Endothelial cell of umbilical vein (primary cell): ENCODE data around the gene PIK3R6. TPM values are rescaled to one million over a fixed set of nuclear protein-coding genes. Genes with fewer than 3 reads are reported as not detected.

Experiments used
- BruUV-seq: library from RNA; stranded (reverse); fragments of 400-500 nt; replicated peaks from 2 replicates; lab custom pipeline; 2021; lab: Mats Ljungman, UMichigan
- CTCF ChIA-PET: fragments of 300-600, 350-600 bp; sonication (Branson Sonifier 250); formaldehyde crosslinking; loops from one replicate; lab custom pipeline; 2021; ENCODE audit warnings: antibody characterized with exemption, inconsistent platforms; lab: Charles Lee
- POLR2A ChIA-PET: fragments of 300-600, 350-600 bp; sonication (Branson Sonifier 250); formaldehyde crosslinking; loops from one replicate; lab custom pipeline; 2021; ENCODE audit warnings: antibody characterized with exemption, inconsistent platforms; lab: Charles Lee
- DNase-seq: peaks from one replicate; pipeline ENCODE4 v3.0.0-alpha.2; 2011; ENCODE audit warnings: low read depth, low spot score
- FAIRE-seq: peaks from 2 replicates; lab custom pipeline; 2011; peaks lifted over from hg19 to GRCh38; lab: Jason Lieb, UNC
- H2AFZ ChIP-seq: 2 replicates; pipeline ENCODE4 v1.6.0; 2012; ENCODE audit warnings: low read depth, low read length, control low read depth, inconsistent platforms
- H3K27ac ChIP-seq: 2 replicates; pipeline ENCODE4 v1.5.1; 2011; ENCODE audit warnings: low read depth, mild to moderate bottlenecking, control low read depth, low read length, moderate library complexity; ENCODE audit not compliant: insufficient read depth
- H3K27me3 ChIP-seq, 2 experiments: 2 replicates each; pipeline versions ENCODE4 v1.6.0 to v1.6.1; 2011; ENCODE audit warnings: low read length in 2 of 2, mixed read lengths in 1 of 2; ENCODE audit not compliant: control insufficient read depth in 2 of 2, insufficient read depth in 2 of 2
- H3K36me3 ChIP-seq, 2 experiments: 2 replicates in 1 of 2; 3 replicates in 1 of 2; pipeline ENCODE4 v1.5.1; 2011; ENCODE audit warnings: low read length in 2 of 2, mild to moderate bottlenecking in 1 of 2, moderate library complexity in 1 of 2; ENCODE audit not compliant: control insufficient read depth in 2 of 2, insufficient read depth in 2 of 2; ENCODE audit errors: extremely low read depth in 1 of 2
- H3K4me1 ChIP-seq: 3 replicates; pipeline ENCODE4 v1.5.1; 2011; ENCODE audit warnings: mild to moderate bottlenecking, low read length; ENCODE audit not compliant: control insufficient read depth, insufficient read depth; ENCODE audit errors: extremely low read depth
- H3K4me2 ChIP-seq: 2 replicates; pipeline ENCODE4 v1.6.1; 2011; ENCODE audit warnings: low read length, control low read depth, mixed read lengths; ENCODE audit not compliant: insufficient read depth
- H3K4me3 ChIP-seq, 3 experiments: fragments of 200-600 bp in 1 of 3; sonication (generic), shearing (Covaris generic) in 1 of 3; replicated peaks in 1 of 3; 2 replicates each; pipeline ENCODE4 v1.5.1; 2011 to 2016; ENCODE audit warnings: control low read depth in 3 of 3, low read length in 3 of 3, mild to moderate bottlenecking in 2 of 3, inconsistent platforms in 1 of 3, low read depth in 1 of 3, moderate library complexity in 1 of 3; ENCODE audit not compliant: insufficient read depth in 1 of 3
- H3K79me2 ChIP-seq: 2 replicates; pipeline ENCODE4 v1.6.0; 2012; ENCODE audit warnings: low read length, inconsistent platforms; ENCODE audit not compliant: control insufficient read depth, insufficient read depth
- H3K9ac ChIP-seq: replicated peaks from 2 replicates; pipeline ENCODE3; 2011; ENCODE audit warnings: low read length, control low read depth; ENCODE audit not compliant: insufficient read depth; ENCODE audit errors: extremely low read depth
- H3K9me1 ChIP-seq: replicated peaks from 3 replicates; pipeline ENCODE4 v1.6.0; 2011; ENCODE audit warnings: mild to moderate bottlenecking, low read length; ENCODE audit not compliant: control insufficient read depth, insufficient read depth; ENCODE audit errors: extremely low read depth
- H3K9me3 ChIP-seq: replicated peaks from 2 replicates; pipeline ENCODE4 v1.5.1; 2012; ENCODE audit warnings: low read length, inconsistent platforms; ENCODE audit not compliant: control insufficient read depth, insufficient read depth
- H4K20me1 ChIP-seq: replicated peaks from 2 replicates; pipeline ENCODE3; 2011; ENCODE audit warnings: mild to moderate bottlenecking, low read length; ENCODE audit not compliant: control insufficient read depth, insufficient read depth; ENCODE audit errors: extremely low read depth
- EZH2 ChIP-seq: IDR thresholded peaks from 2 replicates; pipeline ENCODE4 v1.6.1; 2012; ENCODE audit warnings: borderline replicate concordance, low read depth, mild to moderate bottlenecking, moderate library complexity, low read length, inconsistent platforms; ENCODE audit not compliant: severe bottlenecking
- FOS ChIP-seq: IDR thresholded peaks from 2 replicates; pipeline ENCODE4 v1.6.1; 2011; ENCODE audit warnings: mild to moderate bottlenecking, low read length, moderate library complexity, borderline replicate concordance; ENCODE audit not compliant: insufficient read depth
- GATA2 ChIP-seq: IDR thresholded peaks from 2 replicates; pipeline ENCODE4 v1.7.0; 2011; ENCODE audit warnings: low read depth, mild to moderate bottlenecking, moderate library complexity, mixed read lengths, low read length; ENCODE audit not compliant: insufficient read length, insufficient read depth
- JUN ChIP-seq: IDR thresholded peaks from 2 replicates; pipeline ENCODE4 v1.6.1; 2011; ENCODE audit warnings: borderline replicate concordance, low read depth; ENCODE audit not compliant: insufficient read length, insufficient read depth
- MAX ChIP-seq: IDR thresholded peaks from 2 replicates; pipeline ENCODE4 v1.6.1; 2011; ENCODE audit not compliant: insufficient read depth, insufficient read length
- MYC ChIP-seq: IDR thresholded peaks from one replicate; pipeline ENCODE4 v1.6.1; 2011; ENCODE audit warnings: mild to moderate bottlenecking, low read depth, low read length
- POLR2A ChIP-seq: IDR thresholded peaks from 2 replicates; pipeline ENCODE4 v1.6.1; 2012; ENCODE audit warnings: low read depth, mild to moderate bottlenecking, control low read depth, low read length
- POLR2AphosphoS5 ChIP-seq: IDR thresholded peaks from 2 replicates; pipeline ENCODE4 v1.6.1; 2012; ENCODE audit warnings: low read depth, mild to moderate bottlenecking, control low read depth, low read length, moderate library complexity; ENCODE audit not compliant: insufficient read depth
- dilution Hi-C: fragments of 300-500 bp; cut with MboI; formaldehyde crosslinking; loops from one replicate; pipeline ENCODE4 v1.15.0; 2019; ENCODE audit warnings: low sequenced_read_pairs; ENCODE audit not compliant: extremely low pct_ligation_motif_present
- intact Hi-C: fragments of 100-400 bp; cut with micrococcal nuclease; formaldehyde crosslinking; loops from one replicate; pipeline ENCODE4 v1.10.0; 2022
- polyA plus RNA-seq, 4 experiments: library from polyadenylated mRNA; depleted of rRNA in 3 of 4; stranded (reverse) in 3 of 4; unstranded in 1 of 4; fragments of >200 nt; gene quantifications; 2 replicates each; pipeline versions ENCODE4 v1.2.1 to v1.2.3, GENCODE V29; 2011 to 2012; ENCODE audit warnings: missing spikeins in 1 of 4
- total RNA-seq: library from RNA; stranded (reverse); gene quantifications from 2 replicates; pipeline ENCODE4 v1.2.3, GENCODE V29; 2021
- TF ChIP-seq, protein P1 (sequence below), 2 donors: IDR thresholded peaks; 1 replicate in 1 of 2; 2 replicates in 1 of 2; pipeline ENCODE4 v1.5.1; 2011; ENCODE audit warnings: low read length in 2 of 2, mild to moderate bottlenecking in 2 of 2, moderate library complexity in 2 of 2, control low read depth in 1 of 2, inconsistent platforms in 1 of 2, low read depth in 1 of 2; ENCODE audit not compliant: insufficient read depth in 1 of 2; ENCODE audit errors: extremely low read depth in 1 of 2

Gene PIK3R6
- total and polyA plus RNA-seq, 2 donors (not counting 3 experiments of a cell fraction or from before 2014, with no cell fraction given): not detected

- BruUV-seq: no TSS peak
- no peak overlapping the region for H3K27ac ChIP-seq
- no peaks in the 10 kb centered on the region for H3K36me3 ChIP-seq
- H3K79me2 ChIP-seq: no peaks in the 10 kb centered on the region
- CTCF ChIA-PET: interaction anchor here (1.5 to 1.7 kb wide), 2 partner anchors 11 to 17 kb away, joined by 3 to 4 read pairs; no protein-coding TSS in a partner anchor
- no peaks in the 10 kb centered on the region for H3K9me3 ChIP-seq
- no peaks in the 10 kb centered on the region for H3K4me1 ChIP-seq
- TF ChIP-seq EZH2 (no peak), GATA2 (no peak), JUN (no peak), MAX (no peak), MYC (no peak), POLR2A (no peak), POLR2AphosphoS5 (no peak), FOS (no peak)
- TF ChIP-seq, protein P1, sequence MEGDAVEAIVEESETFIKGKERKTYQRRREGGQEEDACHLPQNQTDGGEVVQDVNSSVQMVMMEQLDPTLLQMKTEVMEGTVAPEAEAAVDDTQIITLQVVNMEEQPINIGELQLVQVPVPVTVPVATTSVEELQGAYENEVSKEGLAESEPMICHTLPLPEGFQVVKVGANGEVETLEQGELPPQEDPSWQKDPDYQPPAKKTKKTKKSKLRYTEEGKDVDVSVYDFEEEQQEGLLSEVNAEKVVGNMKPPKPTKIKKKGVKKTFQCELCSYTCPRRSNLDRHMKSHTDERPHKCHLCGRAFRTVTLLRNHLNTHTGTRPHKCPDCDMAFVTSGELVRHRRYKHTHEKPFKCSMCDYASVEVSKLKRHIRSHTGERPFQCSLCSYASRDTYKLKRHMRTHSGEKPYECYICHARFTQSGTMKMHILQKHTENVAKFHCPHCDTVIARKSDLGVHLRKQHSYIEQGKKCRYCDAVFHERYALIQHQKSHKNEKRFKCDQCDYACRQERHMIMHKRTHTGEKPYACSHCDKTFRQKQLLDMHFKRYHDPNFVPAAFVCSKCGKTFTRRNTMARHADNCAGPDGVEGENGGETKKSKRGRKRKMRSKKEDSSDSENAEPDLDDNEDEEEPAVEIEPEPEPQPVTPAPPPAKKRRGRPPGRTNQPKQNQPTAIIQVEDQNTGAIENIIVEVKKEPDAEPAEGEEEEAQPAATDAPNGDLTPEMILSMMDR (IDR thresholded peaks at IDR 0.05; ENCODE audit: extremely low read depth in 1 of 2, insufficient read depth in 1 of 2, low read depth in 1 of 2, low read length in 2 of 2): no peak
- no peak overlapping the region for H3K9ac ChIP-seq
- no peak overlapping the region for H3K4me2 ChIP-seq
- dilution Hi-C loops: no loop called here
- FAIRE-seq: no peak
- POLR2A ChIA-PET: no interaction called here
- intact Hi-C loops: no loop called here
- no peak overlapping the region for H2AFZ ChIP-seq
- H3K9me1 ChIP-seq: no peaks in the 10 kb centered on the region
- H3K4me3 ChIP-seq: no peak overlapping the region
- no peaks in the 10 kb centered on the region for H3K27me3 ChIP-seq
- no peaks in the 10 kb centered on the region for H4K20me1 ChIP-seq
- DNase-seq: no peak
These were observed 44.9 kb upstream of the PIK3R6 start for GRCh38 chr17:8912084-8912981.
